SK-N-SH treated with all-trans-retinoic acid at 6 μM for 48 hours (cell line): ENCODE data around the gene TBC1D16.
A peak's percentile ranks its signal among the peaks of the same experiment; 100 is the strongest.

Experiments used
- ATAC-seq: fragments of 200-7000 bp; cut with Tn5 transposase; 3 replicates; pipeline ENCODE4 v1.9.1; 2020; ENCODE audit warnings: mild to moderate bottlenecking, moderate library complexity
- ARNTL ChIP-seq: fragments of 450-650 bp; formaldehyde crosslinking; IDR thresholded peaks from 2 replicates; pipeline ENCODE4 v1.5.0; 2020; ENCODE audit warnings: low read depth, mild to moderate bottlenecking, moderate library complexity, borderline replicate concordance
- BACH2 ChIP-seq: fragments of 250-450 bp; sonication (Bioruptor Pico); IDR thresholded peaks from 2 replicates; pipeline ENCODE4 v1.9.0; 2021; ENCODE audit warnings: mild to moderate bottlenecking, borderline replicate concordance
- ESRRG ChIP-seq: fragments of 250-450 bp; sonication (Bioruptor Pico); IDR thresholded peaks from 2 replicates; pipeline ENCODE4 v1.6.1; 2021; ENCODE audit warnings: mild to moderate bottlenecking
- GLIS3 ChIP-seq: fragments of 250-450 bp; sonication (Bioruptor Pico); IDR thresholded peaks from 2 replicates; pipeline ENCODE4 v1.5.0; 2020; ENCODE audit warnings: mild to moderate bottlenecking, moderate library complexity
- ISL1 ChIP-seq: fragments of 250-450 bp; sonication (Bioruptor Pico); IDR thresholded peaks from 2 replicates; pipeline ENCODE4 v2.1.2; 2022; ENCODE audit warnings: mild to moderate bottlenecking, moderate library complexity
- SNAI2 ChIP-seq: fragments of 250-450 bp; sonication (Bioruptor Pico); IDR thresholded peaks from 2 replicates; pipeline ENCODE4 v1.5.0; 2020; ENCODE audit warnings: mild to moderate bottlenecking, moderate library complexity
- TCF4 ChIP-seq: fragments of 250-450 bp; sonication (Bioruptor Pico); IDR thresholded peaks from 2 replicates; pipeline ENCODE4 v1.8.0; 2021; ENCODE audit warnings: mild to moderate bottlenecking, moderate library complexity, borderline replicate concordance
- TOX ChIP-seq: fragments of 250-450 bp; sonication (Bioruptor Pico); IDR thresholded peaks from 2 replicates; pipeline ENCODE4 v1.8.0; 2021; ENCODE audit warnings: mild to moderate bottlenecking, moderate library complexity, borderline replicate concordance
- ZC3H10 ChIP-seq: fragments of 250-450 bp; sonication (Bioruptor Pico); IDR thresholded peaks from 2 replicates; pipeline ENCODE4 v1.5.1; 2021; ENCODE audit warnings: mild to moderate bottlenecking, moderate library complexity
- ZFP3 ChIP-seq: fragments of 250-450 bp; sonication (Bioruptor Pico); IDR thresholded peaks from 2 replicates; pipeline ENCODE4 v1.5.0; 2020; ENCODE audit warnings: mild to moderate bottlenecking, moderate library complexity
- ZFP30 ChIP-seq: fragments of 450-650 bp; formaldehyde crosslinking; IDR thresholded peaks from 2 replicates; pipeline ENCODE4 v1.5.0; 2022; ENCODE audit warnings: mild to moderate bottlenecking, moderate library complexity
- ZNF565 ChIP-seq: fragments of 450-650 bp; formaldehyde crosslinking; conservative IDR thresholded peaks from 2 replicates; pipeline ENCODE4 v1.5.0; 2020; ENCODE audit warnings: low read depth, mild to moderate bottlenecking, moderate library complexity
- ZNF70 ChIP-seq: fragments of 450-650 bp; formaldehyde crosslinking; IDR thresholded peaks from 2 replicates; pipeline ENCODE4 v1.5.0; 2020; ENCODE audit warnings: mild to moderate bottlenecking, moderate library complexity
- ZNF8 ChIP-seq: fragments of 450-650 bp; formaldehyde crosslinking; IDR thresholded peaks from 2 replicates; pipeline ENCODE4 v1.5.0; 2020; ENCODE audit warnings: mild to moderate bottlenecking, moderate library complexity
- TF ChIP-seq, protein P1 (sequence below): fragments of 250-450 bp; sonication (Bioruptor Pico); IDR thresholded peaks from 2 replicates; pipeline ENCODE4 v1.8.0; 2020; ENCODE audit warnings: mild to moderate bottlenecking, moderate library complexity, borderline replicate concordance
- TF ChIP-seq, protein P2 (sequence below): fragments of 250-450 bp; sonication (Bioruptor Pico); IDR thresholded peaks from 2 replicates; pipeline ENCODE4 v1.5.1; 2020; ENCODE audit warnings: low read depth, mild to moderate bottlenecking, moderate library complexity
- TF ChIP-seq, protein P3 (sequence below): fragments of 250-450 bp; sonication (Bioruptor Pico); IDR thresholded peaks from 2 replicates; pipeline ENCODE4 v1.5.0; 2020; ENCODE audit warnings: mild to moderate bottlenecking, moderate library complexity
- TF ChIP-seq, protein P4 (sequence below): fragments of 250-450 bp; sonication (Bioruptor Pico); IDR thresholded peaks from 2 replicates; pipeline ENCODE4 v1.5.1; 2021; ENCODE audit warnings: mild to moderate bottlenecking, moderate library complexity
- TF ChIP-seq, protein P5 (sequence below): fragments of 250-450 bp; sonication (Bioruptor Pico); IDR thresholded peaks from 2 replicates; pipeline ENCODE4 v1.8.0; 2021; ENCODE audit warnings: low read depth, mild to moderate bottlenecking, moderate library complexity, borderline replicate concordance

Gene TBC1D16

DNA sequence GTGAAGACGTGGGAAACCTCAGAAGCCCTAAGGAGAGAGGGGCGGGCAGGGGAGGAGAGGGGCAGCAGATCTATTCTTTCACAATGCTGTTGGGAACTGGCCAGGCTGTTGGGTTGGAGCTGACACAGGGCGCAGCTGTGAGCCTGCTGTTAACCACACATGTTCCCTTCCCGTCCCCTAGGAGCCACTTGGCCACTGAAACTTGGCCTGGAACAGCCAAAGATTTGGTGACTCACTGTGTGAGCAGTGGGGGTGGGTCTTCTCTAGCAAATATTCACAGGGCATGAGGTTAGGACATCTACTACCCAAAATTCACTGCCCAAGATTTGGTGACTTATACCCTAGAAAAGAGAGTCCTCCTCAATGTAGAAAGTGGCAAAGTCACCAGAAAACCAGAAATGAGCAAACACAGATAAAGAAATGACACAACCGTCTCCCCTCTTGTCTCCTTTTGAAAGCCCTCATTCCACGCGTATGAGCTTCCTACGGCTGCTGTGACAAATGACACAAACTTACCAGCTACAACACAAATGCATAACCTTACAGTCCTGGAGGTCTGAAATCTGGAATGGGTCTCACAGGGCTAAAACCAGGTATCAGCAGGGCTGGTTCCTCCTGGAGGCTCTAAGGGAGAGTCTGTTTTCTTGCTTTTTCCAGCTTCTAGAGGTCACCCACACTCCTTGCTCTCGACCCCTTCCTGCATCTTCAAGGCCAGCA, 6.3 kb downstream of the TBC1D16 start:
- no peak for TF ChIP-seq ZNF8
- TF ChIP-seq BACH2 (CRISPR knock-in tag) = no peak
- TF ChIP-seq, protein P1, sequence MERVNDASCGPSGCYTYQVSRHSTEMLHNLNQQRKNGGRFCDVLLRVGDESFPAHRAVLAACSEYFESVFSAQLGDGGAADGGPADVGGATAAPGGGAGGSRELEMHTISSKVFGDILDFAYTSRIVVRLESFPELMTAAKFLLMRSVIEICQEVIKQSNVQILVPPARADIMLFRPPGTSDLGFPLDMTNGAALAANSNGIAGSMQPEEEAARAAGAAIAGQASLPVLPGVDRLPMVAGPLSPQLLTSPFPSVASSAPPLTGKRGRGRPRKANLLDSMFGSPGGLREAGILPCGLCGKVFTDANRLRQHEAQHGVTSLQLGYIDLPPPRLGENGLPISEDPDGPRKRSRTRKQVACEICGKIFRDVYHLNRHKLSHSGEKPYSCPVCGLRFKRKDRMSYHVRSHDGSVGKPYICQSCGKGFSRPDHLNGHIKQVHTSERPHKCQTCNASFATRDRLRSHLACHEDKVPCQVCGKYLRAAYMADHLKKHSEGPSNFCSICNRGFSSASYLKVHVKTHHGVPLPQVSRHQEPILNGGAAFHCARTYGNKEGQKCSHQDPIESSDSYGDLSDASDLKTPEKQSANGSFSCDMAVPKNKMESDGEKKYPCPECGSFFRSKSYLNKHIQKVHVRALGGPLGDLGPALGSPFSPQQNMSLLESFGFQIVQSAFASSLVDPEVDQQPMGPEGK = no peak
- TF ChIP-seq, protein P2, sequence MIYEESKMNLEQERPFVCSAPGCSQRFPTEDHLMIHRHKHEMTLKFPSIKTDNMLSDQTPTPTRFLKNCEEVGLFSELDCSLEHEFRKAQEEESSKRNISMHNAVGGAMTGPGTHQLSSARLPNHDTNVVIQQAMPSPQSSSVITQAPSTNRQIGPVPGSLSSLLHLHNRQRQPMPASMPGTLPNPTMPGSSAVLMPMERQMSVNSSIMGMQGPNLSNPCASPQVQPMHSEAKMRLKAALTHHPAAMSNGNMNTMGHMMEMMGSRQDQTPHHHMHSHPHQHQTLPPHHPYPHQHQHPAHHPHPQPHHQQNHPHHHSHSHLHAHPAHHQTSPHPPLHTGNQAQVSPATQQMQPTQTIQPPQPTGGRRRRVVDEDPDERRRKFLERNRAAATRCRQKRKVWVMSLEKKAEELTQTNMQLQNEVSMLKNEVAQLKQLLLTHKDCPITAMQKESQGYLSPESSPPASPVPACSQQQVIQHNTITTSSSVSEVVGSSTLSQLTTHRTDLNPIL (CRISPR knock-in tag) = no peak
- no peak for TF ChIP-seq ZC3H10
- TF ChIP-seq TCF4 = no peak
- TF ChIP-seq SNAI2 (CRISPR knock-in tag) = no peak
- TF ChIP-seq ZNF565 (CRISPR knock-in tag) = no peak
- no peak for TF ChIP-seq ISL1
- TF ChIP-seq ESRRG (CRISPR knock-in tag) = no peak
- no peak for TF ChIP-seq TOX
- no peak for TF ChIP-seq ZNF70 (CRISPR knock-in tag)
- no peak for TF ChIP-seq ZFP3 (CRISPR knock-in tag)
- TF ChIP-seq, protein P3, sequence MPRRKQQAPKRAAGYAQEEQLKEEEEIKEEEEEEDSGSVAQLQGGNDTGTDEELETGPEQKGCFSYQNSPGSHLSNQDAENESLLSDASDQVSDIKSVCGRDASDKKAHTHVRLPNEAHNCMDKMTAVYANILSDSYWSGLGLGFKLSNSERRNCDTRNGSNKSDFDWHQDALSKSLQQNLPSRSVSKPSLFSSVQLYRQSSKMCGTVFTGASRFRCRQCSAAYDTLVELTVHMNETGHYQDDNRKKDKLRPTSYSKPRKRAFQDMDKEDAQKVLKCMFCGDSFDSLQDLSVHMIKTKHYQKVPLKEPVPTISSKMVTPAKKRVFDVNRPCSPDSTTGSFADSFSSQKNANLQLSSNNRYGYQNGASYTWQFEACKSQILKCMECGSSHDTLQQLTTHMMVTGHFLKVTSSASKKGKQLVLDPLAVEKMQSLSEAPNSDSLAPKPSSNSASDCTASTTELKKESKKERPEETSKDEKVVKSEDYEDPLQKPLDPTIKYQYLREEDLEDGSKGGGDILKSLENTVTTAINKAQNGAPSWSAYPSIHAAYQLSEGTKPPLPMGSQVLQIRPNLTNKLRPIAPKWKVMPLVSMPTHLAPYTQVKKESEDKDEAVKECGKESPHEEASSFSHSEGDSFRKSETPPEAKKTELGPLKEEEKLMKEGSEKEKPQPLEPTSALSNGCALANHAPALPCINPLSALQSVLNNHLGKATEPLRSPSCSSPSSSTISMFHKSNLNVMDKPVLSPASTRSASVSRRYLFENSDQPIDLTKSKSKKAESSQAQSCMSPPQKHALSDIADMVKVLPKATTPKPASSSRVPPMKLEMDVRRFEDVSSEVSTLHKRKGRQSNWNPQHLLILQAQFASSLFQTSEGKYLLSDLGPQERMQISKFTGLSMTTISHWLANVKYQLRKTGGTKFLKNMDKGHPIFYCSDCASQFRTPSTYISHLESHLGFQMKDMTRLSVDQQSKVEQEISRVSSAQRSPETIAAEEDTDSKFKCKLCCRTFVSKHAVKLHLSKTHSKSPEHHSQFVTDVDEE (CRISPR knock-in tag) = no peak
- TF ChIP-seq ARNTL = no peak
- TF ChIP-seq, protein P4, sequence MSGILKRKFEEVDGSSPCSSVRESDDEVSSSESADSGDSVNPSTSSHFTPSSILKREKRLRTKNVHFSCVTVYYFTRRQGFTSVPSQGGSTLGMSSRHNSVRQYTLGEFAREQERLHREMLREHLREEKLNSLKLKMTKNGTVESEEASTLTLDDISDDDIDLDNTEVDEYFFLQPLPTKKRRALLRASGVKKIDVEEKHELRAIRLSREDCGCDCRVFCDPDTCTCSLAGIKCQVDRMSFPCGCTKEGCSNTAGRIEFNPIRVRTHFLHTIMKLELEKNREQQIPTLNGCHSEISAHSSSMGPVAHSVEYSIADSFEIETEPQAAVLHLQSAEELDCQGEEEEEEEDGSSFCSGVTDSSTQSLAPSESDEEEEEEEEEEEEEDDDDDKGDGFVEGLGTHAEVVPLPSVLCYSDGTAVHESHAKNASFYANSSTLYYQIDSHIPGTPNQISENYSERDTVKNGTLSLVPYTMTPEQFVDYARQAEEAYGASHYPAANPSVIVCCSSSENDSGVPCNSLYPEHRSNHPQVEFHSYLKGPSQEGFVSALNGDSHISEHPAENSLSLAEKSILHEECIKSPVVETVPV (CRISPR knock-in tag) = no peak
- ATAC-seq = peak; percentile 46

DNA sequence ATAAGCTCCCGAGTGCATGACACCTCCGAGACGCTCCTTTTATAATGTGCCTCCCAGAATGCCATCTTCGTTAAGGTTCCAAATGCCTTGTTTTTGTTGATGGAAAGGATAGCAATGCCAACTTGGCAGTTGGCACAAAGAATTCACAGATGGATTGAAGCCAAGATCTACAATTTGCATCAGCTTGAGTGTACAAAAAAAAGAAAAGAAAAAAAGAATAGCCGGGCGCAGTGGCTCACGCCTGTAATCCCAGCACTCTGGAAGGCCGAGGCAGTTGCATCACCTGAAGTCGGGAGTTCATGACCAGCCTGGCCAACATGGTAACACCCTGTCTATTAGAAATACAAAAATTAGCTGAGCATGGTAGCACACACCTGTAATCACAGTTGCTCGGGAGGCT, 7.6 kb downstream of the TBC1D16 start:
- no peak for ATAC-seq
- no peak for TF ChIP-seq GLIS3 (CRISPR knock-in tag)
- TF ChIP-seq, protein P5, sequence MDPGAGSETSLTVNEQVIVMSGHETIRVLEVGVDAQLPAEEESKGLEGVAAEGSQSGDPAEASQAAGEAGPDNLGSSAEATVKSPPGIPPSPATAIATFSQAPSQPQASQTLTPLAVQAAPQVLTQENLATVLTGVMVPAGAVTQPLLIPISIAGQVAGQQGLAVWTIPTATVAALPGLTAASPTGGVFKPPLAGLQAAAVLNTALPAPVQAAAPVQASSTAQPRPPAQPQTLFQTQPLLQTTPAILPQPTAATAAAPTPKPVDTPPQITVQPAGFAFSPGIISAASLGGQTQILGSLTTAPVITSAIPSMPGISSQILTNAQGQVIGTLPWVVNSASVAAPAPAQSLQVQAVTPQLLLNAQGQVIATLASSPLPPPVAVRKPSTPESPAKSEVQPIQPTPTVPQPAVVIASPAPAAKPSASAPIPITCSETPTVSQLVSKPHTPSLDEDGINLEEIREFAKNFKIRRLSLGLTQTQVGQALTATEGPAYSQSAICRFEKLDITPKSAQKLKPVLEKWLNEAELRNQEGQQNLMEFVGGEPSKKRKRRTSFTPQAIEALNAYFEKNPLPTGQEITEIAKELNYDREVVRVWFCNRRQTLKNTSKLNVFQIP (CRISPR knock-in tag) = no peak
- TF ChIP-seq, protein P3 (CRISPR knock-in tag) = no peak

DNA sequence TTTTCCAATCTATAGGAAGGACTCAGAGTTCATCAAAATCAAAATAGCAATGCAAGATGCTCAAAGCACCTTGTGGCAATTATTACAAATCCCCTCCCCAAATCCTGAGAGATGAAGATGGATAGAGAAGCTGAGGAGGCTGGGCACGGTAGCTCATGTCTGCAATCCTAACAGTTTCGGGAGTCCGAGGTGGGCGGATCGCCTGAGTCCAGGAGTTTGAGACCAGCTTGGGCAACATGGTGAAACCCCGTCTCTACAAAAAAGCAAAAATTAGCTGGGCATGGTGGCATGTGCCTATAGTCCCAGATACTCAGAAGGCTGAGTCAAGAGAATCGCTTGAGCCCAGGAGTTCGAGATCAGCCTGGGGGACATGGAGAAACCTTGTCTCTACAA, 8.6 kb downstream of the TBC1D16 start:
- TF ChIP-seq, protein P4 (CRISPR knock-in tag) = no peak
- TF ChIP-seq ZNF8 (no peak), ZFP30 (CRISPR knock-in tag) (no peak), TCF4 (no peak), TOX (no peak)
- no peak for ATAC-seq
